ENCODE data around the gene TGM5. TPM values are rescaled to one million over a fixed set of nuclear protein-coding genes. Genes with fewer than 3 reads are reported as not detected.

TGM5 gene
- total and polyA plus RNA-seq, 10 donors: 0.02 TPM; not detected in 9

- WGBS, 5 donors: 83 to 88% (median 85%) methylated on average over 16 of the region's 16 CpGs
- no peak for DNase-seq
These were observed 46.5 kb downstream of the TGM5 start for GRCh38 chr15:43219929-43220928.

GRCh38 chr15:43218908-43219706, 47.6 kb downstream of the TGM5 start:
- intact Hi-C loops (cut with DNase I; ENCODE audit: low total_unique reads): no loop called here

More at GRCh38 chr15:43219929-43220928, 46.5 kb downstream of the TGM5 start:
- Histone ChIP-seq H3K27ac (no peak overlapping the region), H3K27me3 (replicated peaks in 1 of 7) (peaks cover 0 to 10% (median 0%) of the 10 kb centered on the region in 7 donors), H3K36me3 (no peaks in the 10 kb centered on the region), H3K4me1 (peaks cover 0 to 2% (median 0%) of the 10 kb centered on the region in 6 donors), H3K4me3 (peak overlapping the region in 1 of 8 donors; percentile 2), H3K9me3 (no peaks in the 10 kb centered on the region)
- intact Hi-C loops (cut with DNase I; ENCODE audit: low total_unique reads): no loop called here
- no peak for TF ChIP-seq POLR2A (IDR thresholded peaks at IDR 0.05)
- TF ChIP-seq CTCF (IDR thresholded peaks at IDR 0.05 in 8 of 11, conservative IDR thresholded peaks at IDR 0.05 in 3 of 11): no peak
- TF ChIP-seq POLR2AphosphoS5 (IDR thresholded peaks at IDR 0.05): no peak

GRCh38 chr15:43215961-43216360, 50.8 kb downstream of the TGM5 start:
- H3K36me3 ChIP-seq: no peaks in the 10 kb centered on the region
- no peak overlapping the region for H3K27ac ChIP-seq
- no peaks in the 10 kb centered on the region for H3K4me1 ChIP-seq
- peaks cover 0 to 10% (median 0%) of the 10 kb centered on the region in 7 donors for H3K27me3 ChIP-seq (replicated peaks in 1 of 7)
- H3K4me3 ChIP-seq: no peak overlapping the region
- TF ChIP-seq POLR2AphosphoS5 (IDR thresholded peaks at IDR 0.05) (no peak), POLR2A (IDR thresholded peaks at IDR 0.05) (no peak), CTCF (IDR thresholded peaks at IDR 0.05 in 8 of 11, conservative IDR thresholded peaks at IDR 0.05 in 3 of 11) (no peak)
- intact Hi-C loops (cut with DNase I; ENCODE audit: low total_unique reads): no loop called here
- 86 to 96% (median 92%) methylated on average over 7 of the region's 7 CpGs for WGBS, 5 donors
- DNase-seq: no peak
- H3K9me3 ChIP-seq: no peaks in the 10 kb centered on the region

More at GRCh38 chr15:43218908-43219706, 47.6 kb downstream of the TGM5 start:
- Histone ChIP-seq H3K27ac (no peak overlapping the region), H3K4me1 (no peaks in the 10 kb centered on the region), H3K9me3 (no peaks in the 10 kb centered on the region), H3K4me3 (peak overlapping the region in 1 of 8 donors; percentile 2), H3K36me3 (no peaks in the 10 kb centered on the region), H3K27me3 (replicated peaks in 1 of 7) (peaks cover 0 to 10% (median 0%) of the 10 kb centered on the region in 7 donors)
- DNase-seq: no peak
- no peak for TF ChIP-seq POLR2A (IDR thresholded peaks at IDR 0.05)
- TF ChIP-seq CTCF (IDR thresholded peaks at IDR 0.05 in 8 of 11, conservative IDR thresholded peaks at IDR 0.05 in 3 of 11): no peak
- no peak for TF ChIP-seq POLR2AphosphoS5 (IDR thresholded peaks at IDR 0.05)
- WGBS, 5 donors: 56 to 59% (median 58%) methylated on average over 13 of the region's 13 CpGs
